Nephron (organoid): ENCODE results near the gene TBC1D25.

Source experiments
- H3K27ac Mint-ChIP-seq, 3 experiments: 2 replicates each; pipeline ENCODE4 v1.8.0; 2020; ENCODE audit warnings: mixed read lengths in 3 of 3, mild to moderate bottlenecking in 2 of 3, moderate library complexity in 1 of 3
- H3K27me3 Mint-ChIP-seq: 2 replicates; pipeline ENCODE4 v1.8.0; 2021; ENCODE audit warnings: low read depth, mild to moderate bottlenecking, moderate library complexity, mixed read lengths
- H3K36me3 Mint-ChIP-seq: 2 replicates; pipeline ENCODE4 v1.8.0; 2020; ENCODE audit warnings: low read depth, mixed read lengths
- H3K4me1 Mint-ChIP-seq: 2 replicates; pipeline ENCODE4 v1.8.0; 2020; ENCODE audit warnings: mixed read lengths
- H3K4me3 Mint-ChIP-seq, 3 experiments: 2 replicates each; pipeline ENCODE4 v1.8.0; 2020; ENCODE audit warnings: mild to moderate bottlenecking in 3 of 3, mixed read lengths in 3 of 3, moderate library complexity in 2 of 3
- H3K9me3 Mint-ChIP-seq: 2 replicates; pipeline ENCODE4 v1.8.0; 2020; ENCODE audit warnings: mixed read lengths
- CTCF ChIP-seq, 3 experiments: fragments of 200-600 bp; sonication (generic); IDR thresholded peaks; one replicate each; pipeline ENCODE4 v1.5.0; 2021; ENCODE audit warnings: antibody characterized with exemption in 3 of 3; ENCODE audit not compliant: unreplicated experiment in 3 of 3

The TBC1D25 gene

GRCh38 chrX:48590203-48591103, 50.9 kb downstream of the TBC1D25 start:
- Mint-ChIP-seq H3K27ac (no peak overlapping the region), H3K9me3 (peaks cover 9% of the 10 kb centered on the region), H3K27me3 (no peaks in the 10 kb centered on the region), H3K4me1 (no peaks in the 10 kb centered on the region), H3K36me3 (no peaks in the 10 kb centered on the region), H3K4me3 (no peak overlapping the region)
- no peak for TF ChIP-seq CTCF (IDR thresholded peaks at IDR 0.05; ENCODE audit: unreplicated experiment in 3 of 3)

DNA sequence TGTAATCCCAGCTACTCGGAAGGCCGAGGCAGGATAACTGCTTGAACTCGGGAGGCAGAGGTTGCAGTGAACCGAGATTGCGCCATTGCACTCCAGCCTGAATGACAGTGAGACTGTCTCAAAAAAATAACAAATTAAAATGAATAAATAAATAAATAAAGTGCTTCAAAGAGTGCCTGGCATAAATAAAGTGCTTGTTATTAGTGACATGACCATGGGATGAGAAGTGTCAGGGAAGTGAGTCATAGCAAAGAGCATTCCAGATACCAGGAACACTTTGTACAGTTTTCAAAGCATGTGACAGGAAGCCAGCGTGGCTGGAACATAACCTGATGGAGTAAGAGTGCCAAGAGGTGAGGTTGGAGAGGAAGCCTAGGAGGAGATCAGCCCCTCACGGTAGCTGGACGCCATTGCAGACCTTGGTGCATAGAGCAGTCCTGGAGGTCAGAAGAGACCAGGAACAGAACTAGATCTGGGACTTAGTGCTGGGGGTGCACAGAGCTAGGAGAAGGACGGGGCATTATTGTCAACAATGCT, 51.8 kb downstream of the TBC1D25 start:
- Mint-ChIP-seq H3K4me3 (no peak overlapping the region), H3K36me3 (no peaks in the 10 kb centered on the region), H3K27ac (no peak overlapping the region), H3K4me1 (no peaks in the 10 kb centered on the region), H3K9me3 (peaks cover 9% of the 10 kb centered on the region), H3K27me3 (no peaks in the 10 kb centered on the region)
- no peak for TF ChIP-seq CTCF (IDR thresholded peaks at IDR 0.05; ENCODE audit: unreplicated experiment in 3 of 3)

DNA sequence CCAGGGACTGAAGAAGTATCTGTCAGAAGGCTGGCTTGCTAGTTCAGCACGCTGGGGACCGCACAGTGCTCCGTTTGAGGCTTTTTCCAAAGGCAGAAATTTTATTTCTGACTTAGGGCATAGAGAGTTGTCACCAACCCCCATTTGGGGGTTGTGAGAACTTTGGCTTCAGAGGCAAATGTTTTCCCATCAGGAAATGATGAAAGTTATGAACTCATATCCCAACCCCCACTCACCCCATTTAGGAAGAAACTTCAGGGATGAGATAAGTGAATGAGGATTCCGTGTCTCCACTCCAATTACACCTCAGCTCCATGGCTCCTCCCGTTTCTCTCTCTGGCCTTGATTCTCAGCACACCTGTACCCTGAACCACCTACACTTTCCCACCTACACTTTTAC, 53.5 kb downstream of the TBC1D25 start:
- peaks cover 13% of the 10 kb centered on the region for H3K9me3 Mint-ChIP-seq
- H3K4me3 Mint-ChIP-seq, result no peak overlapping the region
- H3K4me1 Mint-ChIP-seq, result peaks cover 7% of the 10 kb centered on the region
- no peaks in the 10 kb centered on the region for H3K27me3 Mint-ChIP-seq
- H3K27ac Mint-ChIP-seq, result no peak overlapping the region
- H3K36me3 Mint-ChIP-seq, result peaks cover 6% of the 10 kb centered on the region
- TF ChIP-seq CTCF (IDR thresholded peaks at IDR 0.05; ENCODE audit: unreplicated experiment in 3 of 3), result no peak

DNA sequence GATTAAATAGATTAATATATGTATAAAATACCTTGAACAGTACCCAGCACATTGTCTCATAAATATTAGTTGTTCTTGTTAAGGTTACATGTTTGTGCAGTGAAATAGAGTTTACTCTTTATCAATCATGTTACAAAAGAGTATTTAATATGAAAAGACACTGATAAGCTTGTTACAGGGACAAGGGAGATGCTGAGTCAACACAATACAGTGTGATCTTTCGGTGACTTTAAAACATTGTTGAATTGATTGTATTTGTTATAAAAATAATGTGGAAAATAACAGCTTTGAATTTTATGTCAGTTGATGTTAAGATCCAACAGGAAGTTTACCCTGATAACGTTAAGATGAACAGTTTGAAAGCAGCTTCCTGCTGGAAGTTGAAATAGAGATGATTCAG, 56.4 kb downstream of the TBC1D25 start:
- peak overlapping the region in 1 of 3 experiments; percentile 38 for H3K4me3 Mint-ChIP-seq
- TF ChIP-seq CTCF (IDR thresholded peaks at IDR 0.05; ENCODE audit: unreplicated experiment in 3 of 3), result no peak
- H3K4me1 Mint-ChIP-seq, result peaks cover 11% of the 10 kb centered on the region
- H3K27me3 Mint-ChIP-seq, result no peaks in the 10 kb centered on the region
- peak overlapping the region in 1 of 3 experiments; percentile 9 for H3K27ac Mint-ChIP-seq
- peaks cover 11% of the 10 kb centered on the region for H3K9me3 Mint-ChIP-seq
- H3K36me3 Mint-ChIP-seq, result peaks cover 14% of the 10 kb centered on the region

DNA sequence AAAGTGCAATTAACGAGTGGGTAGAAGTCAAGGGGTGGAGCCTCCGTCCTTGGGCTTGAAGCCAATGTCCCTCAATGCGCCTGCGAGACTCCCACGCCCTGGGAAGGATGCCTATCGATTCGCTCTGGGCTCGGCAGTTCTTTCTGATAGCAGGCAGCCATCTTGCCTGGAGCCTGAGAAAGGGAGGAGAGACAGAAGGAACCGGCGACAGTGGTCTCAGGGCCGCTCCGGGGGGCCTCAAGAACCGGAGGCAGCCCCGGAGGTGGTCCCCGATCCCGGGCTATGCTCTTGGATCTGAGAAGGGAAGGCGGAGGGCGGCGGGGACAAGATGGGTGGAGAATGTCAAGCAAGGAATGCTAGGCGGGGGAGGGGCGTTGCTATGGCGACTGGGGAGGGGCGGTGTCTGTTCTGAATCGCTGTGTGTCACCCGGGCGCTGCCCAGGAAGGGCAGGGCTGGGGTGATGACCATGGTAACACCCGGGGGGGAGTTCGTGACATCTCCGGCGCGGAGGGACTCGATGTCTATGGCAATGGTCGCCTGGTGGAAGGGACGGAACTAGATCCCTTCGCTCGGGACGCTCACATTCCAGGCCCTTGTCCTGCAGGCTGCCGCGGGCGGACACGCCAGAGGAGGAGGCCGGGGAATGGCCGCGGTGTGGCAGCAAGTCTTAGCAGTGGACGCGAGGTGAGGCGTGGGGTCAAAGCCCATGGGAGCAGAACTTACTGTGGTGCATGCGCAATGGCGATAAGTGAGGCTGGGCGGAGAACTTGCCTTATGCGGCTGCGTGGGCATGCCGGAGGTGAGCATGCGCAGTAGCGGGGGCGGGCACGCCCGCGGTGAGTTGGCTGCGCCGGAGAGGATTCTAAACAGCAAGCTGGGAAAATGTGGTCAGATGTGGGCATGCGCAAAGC, 58.1 kb downstream of the TBC1D25 start, which contains the start of gene WDR13:
WDR13 (plus strand) TSS at position 140 of the 912 bp plus-strand sequence; CDS start at position 645, 505 bp downstream.
- Mint-ChIP-seq H3K9me3 (peaks cover 7% of the 10 kb centered on the region), H3K36me3 (peaks cover 24% of the 10 kb centered on the region), H3K27me3 (no peaks in the 10 kb centered on the region), H3K27ac (peak within 1 kb of the TSS; percentile 99 to 100 (median 100)), H3K4me3 (peak within 1 kb of the TSS; percentile 95 to 98 (median 97)), H3K4me1 (peaks cover 11% of the 10 kb centered on the region)
- TF ChIP-seq CTCF (IDR thresholded peaks at IDR 0.05; ENCODE audit: unreplicated experiment in 3 of 3), result no peak
